ENCODE results near the gene MCF2L2.
A peak's percentile ranks its signal among the peaks of the same experiment; 100 is the strongest.
"Not testable (repeated sequence)": the region's sequence is repeated elsewhere in the genome, so short reads cannot be mapped to it uniquely, and the experiment has no call there.

MCF2L2 gene

GRCh38 chr3:183442994-183443393, 14.6 kb upstream of the MCF2L2 start:
- no peak for DNase-seq

DNA sequence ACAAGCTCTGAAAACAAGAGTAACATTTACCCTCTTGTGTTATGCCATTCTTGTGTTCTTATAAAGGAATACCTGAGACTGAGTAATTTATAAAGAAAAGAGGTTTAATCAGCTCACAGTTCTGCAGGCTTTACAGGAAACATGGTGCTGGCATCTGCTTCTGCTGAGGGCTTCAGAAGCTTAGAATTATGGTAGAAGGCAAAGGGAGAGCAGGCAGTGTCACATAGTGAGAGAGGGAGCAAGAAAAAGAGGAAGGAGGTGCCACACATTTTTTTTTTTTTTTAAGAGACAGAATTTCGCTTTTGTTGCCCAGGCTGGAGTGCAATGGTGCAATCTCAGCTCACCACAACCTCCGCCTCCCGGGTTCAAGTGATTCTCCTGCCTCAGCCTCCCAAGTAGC, 12.1 kb upstream of the MCF2L2 start:
- DNase-seq, result not testable (repeated sequence)

DNA sequence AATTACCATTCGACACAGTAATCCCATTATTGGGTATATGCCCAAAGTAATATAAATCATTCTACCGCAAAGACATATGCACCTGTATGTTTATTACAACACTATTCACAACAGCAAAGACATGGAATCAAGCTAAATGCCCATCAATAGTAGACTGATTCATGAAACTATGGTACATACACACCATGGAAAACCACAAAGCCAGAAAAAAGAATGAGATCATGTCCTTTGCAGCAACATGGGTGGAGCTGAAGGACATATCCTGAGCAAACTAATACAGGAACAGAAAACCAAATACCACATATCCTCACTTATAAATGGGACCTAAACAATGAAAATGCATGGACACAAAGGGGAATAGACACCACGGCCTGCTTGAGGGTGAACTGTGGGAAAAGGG, 11.1 kb upstream of the MCF2L2 start:
- no peak for DNase-seq

DNA sequence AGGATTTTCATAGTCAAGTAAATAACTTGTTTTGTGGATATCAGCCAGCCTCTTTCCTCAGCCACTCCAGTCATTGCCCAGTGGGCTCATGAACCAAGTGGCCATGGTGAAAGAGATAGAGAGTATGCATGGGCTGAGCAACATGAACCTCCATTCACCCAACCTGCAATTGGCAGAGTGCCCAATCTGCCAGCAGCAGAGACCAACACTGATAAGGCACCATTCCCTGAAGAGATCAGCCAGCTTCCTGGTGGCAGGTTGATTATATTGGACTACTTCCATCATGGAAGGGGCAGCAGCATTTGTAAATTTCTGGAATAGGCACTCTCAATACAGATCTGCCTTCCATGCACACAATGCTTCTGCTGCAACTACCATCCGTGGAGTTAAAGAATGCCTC, 10.3 kb upstream of the MCF2L2 start:
- DNase-seq, result no peak

DNA sequence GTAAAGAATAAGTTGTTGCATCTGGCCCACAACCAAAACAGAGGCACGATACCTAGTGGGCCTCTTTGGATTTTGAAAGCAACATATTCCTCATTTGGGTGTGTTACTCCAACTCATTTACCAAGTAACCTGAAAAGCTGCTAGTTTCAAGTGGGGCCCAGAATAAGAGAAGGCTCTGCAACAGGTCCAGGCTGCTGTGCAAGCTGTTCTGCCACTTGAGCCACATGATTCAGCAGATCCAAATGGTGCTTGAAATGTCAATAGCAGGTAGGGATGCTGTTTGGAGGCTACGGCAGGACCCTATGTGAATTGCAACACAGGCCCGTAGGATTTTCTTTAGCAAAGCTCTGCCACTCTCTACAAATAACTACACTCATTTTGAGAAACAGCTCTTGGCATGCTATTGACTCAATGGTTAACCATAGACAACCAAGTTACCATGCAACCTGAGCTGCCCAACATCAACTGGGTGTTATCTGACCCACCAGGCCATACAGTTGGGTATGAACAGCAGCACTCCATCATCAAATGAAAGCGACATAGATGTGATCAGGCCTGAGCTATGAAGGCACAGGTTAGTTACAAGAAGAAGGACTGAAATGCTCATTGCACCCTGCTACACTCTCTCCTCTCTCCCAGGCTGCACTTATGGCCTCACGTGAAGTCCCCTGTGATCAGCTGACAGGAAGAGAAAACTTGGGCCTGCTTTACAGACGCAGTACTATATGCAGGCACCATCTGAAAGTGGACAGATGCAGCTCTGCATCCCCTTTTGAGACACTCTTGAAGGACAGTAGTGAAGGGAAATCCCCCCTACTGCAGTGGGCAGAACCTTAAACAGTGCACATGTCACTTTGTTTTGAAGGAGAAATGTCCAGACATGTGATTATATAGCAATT, 9.5 kb upstream of the MCF2L2 start:
- no peak for DNase-seq

GRCh38 chr3:183437061-183437460, 8.6 kb upstream of the MCF2L2 start:
- no peak for DNase-seq

DNA sequence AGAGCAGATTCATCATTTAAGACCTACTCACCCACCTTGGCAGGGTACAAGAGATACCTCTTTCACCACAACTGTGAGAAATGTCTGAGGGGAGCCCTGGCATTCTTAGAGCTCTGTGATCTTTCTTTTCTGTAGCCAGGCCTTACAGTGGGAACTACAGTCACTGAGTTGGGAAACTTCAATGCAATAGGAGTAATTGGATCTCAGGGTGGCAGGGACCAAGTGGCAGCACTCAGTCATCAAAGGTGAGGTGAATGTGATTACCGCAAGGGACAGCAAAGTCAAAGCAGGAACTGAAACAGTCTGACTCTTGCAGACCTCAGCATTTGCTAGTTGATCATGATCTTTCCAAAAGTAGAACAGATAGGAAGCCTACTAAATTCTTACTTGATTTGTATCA, 7.2 kb upstream of the MCF2L2 start:
- DNase-seq, result no peak

GRCh38 chr3:183434992-183435391, 6.6 kb upstream of the MCF2L2 start:
- DNase-seq, result no peak

- no peak for DNase-seq
These were observed 6.1 kb upstream of the MCF2L2 start for GRCh38 chr3:183434503-183434902.

DNA sequence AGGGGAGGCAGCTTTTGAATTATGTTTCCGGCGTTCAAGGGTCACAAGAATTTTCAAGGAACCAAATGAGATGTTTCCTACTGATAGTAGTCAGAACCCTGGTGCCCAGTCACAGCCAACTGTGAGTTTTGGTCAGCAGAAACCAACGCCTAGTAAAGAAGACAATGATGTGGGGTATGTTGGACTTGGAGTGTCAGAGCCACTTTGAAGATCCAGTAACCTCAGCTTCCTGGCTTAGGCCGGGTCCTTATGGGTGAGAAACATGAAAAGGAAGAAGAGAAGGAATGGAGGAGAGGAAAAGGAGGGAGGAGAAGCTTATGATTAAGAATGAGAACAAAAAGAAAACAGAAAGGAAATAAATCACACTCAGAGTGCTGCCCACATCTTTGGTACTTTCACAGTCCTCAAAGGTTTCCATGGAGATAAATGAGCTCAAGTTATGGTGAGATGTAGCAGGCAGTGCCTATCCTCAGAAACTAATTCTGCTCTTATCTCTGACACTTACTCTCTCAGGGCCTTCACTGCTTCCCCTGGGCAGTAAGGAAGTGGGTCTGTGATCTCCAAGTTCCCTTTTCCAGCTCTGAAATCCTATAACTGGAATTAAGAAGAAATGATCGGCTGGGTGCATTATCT, 2.0 kb upstream of the MCF2L2 start:
- DNase-seq, result no peak

DNA sequence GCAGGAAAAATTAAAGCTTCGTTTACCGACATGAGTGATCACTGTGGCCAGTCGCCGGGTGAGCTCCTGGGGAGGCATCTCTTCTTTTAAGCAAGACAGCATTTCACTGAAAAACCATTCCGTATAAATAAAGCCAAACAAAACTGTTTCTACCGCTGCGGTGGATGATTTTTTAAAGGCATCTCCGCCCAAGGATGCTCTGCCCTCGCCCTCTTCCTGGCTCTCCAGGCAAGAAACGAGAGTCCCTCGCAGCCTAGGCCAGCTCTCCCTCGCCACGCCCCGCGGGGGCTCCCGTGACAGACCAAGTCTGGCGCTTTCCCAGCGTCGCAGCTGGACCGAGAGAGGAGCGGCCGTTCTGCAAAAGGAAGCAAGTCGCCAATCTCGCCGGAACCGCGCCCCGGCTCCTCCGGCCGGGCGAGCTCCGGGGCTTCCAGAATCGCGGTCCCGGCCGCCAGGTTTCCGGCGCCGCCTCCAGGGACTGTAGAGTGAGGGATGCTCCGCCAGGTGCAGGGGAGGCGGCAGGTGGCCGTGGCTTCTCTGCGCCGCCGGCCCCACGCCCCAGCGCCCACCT, 458 bp downstream of the MCF2L2 start:
- peak; percentile 9 for DNase-seq

DNA sequence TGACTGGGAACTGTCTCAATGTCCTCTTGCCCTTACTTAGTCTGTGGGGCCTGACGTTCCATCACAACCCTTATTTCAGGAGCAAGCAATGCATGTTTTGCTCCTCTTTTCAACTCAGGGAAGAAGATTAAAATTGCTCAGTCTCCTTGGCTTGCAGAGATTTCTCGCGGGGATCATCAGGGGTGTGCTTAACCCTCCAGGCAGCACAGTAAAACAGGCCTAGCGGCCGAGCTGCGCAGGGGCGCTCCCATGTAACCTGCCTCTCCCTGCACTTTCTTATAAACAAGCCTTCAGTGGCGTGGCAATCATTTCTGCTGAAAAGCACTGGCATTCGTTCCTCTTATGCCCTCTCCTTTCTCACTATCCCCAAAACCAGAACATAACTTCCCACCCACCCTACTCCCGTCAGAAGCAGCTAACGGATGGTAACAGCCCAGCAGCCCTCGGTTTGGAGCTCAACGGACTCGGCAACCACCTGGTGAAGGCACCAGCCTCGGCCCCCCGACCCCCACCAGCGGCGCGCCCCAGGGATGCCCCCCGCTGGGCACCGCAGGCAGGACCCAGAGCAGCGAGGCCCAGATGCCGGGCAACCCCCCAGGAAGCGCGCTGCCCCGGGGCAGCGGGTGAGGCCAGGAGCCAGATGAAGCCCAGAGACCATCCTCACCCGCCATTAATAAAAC, 1.1 kb downstream of the MCF2L2 start:
- DNase-seq, result no peak

GRCh38 chr3:183418807-183419206, 9.6 kb downstream of the MCF2L2 start:
- not testable (repeated sequence) for DNase-seq

DNA sequence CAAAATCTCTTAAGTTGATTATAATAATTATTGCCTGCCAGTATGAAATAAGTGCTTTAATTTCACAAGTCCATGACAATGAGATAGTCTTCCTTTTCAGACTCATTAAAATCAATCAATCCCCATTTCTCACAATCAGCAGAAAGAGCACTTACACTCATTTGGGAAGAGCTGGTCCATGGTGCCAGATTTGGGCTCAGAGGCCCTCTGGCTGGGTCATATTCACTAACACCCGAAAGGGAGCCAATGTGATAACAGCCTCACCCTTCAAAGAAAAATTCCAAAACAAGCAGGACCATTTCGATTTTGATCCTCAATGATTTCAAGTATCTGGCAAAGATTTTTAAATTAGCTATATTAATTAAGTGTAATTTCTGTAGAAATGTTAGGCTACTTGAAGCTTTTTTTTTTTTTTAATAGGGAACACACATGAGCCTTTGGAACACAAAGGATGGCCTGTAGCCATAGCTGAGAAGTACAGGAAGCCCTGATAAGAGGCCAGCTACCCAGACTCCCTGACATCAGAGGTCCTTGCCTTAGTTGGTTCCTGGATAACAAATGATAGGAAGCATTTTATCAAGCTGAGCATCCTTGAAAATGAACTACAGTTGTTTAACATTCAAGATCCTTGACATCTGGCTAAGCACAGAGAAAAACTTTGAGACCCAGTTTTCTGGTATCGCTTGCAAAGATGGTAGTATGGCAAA, 17.1 kb downstream of the MCF2L2 start:
- DNase-seq, result no peak

- no peak for DNase-seq
These were observed 17.7 kb downstream of the MCF2L2 start for GRCh38 chr3:183410759-183411158.

DNA sequence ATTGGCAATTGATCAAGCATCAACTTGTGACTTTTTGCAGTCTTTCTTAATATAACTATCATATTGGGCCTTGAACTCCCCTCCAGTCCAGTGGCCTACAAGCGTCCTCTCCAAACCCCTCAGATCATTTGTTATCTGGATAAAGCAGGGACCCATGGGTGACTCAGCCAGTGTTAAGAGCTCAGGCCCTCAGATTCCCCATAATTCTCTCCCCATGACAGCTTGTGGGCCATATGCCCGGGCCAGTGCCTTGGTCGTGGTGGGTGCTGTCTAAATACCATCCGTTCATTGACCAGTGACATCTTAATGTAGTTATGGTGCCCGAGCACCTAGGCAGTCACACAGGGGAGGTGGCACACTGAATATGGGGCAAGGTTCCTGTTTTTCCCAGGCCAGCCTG, 18.1 kb downstream of the MCF2L2 start:
- no peak for DNase-seq

- DNase-seq, result no peak
These were observed 19.2 kb downstream of the MCF2L2 start for GRCh38 chr3:183409219-183409618.

DNA sequence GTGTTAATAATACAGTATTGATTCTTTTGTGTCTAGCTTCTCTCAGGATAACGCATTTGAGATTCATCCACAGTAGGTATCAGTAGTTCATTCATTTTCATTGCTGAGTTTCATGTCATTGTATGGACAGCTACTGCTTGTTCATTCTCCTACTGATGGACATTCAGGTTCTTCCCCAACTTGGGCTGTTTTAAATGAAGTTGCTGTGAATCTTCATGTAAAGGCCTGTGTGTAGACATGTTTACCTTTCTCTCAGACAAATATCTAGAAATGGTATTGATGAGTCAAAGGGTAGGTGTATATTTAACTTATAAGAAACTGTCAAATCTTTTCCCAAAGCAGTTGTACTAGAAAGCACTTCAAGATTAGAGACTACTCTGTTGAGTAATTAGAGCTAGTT, 26.7 kb downstream of the MCF2L2 start:
- no peak for DNase-seq

DNA sequence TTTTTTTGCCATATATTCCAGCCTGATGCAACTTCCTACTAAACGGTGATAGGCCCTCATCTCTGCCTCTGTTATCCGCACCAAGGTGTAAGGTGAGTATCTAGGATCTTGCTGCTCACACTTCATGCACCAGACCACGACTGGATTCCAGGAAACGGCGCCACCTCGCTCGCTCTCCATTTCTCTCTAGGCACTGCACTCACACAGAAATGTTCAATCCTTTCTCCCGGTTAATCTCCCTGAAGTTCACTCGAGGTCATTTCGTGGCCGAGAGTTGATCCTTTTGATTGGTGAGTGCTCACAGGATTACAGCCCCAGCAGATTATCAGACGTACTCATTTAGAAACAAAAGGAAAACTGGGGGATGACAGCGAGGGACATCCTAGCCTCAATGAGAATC, 28.1 kb downstream of the MCF2L2 start:
- no peak for DNase-seq

DNA sequence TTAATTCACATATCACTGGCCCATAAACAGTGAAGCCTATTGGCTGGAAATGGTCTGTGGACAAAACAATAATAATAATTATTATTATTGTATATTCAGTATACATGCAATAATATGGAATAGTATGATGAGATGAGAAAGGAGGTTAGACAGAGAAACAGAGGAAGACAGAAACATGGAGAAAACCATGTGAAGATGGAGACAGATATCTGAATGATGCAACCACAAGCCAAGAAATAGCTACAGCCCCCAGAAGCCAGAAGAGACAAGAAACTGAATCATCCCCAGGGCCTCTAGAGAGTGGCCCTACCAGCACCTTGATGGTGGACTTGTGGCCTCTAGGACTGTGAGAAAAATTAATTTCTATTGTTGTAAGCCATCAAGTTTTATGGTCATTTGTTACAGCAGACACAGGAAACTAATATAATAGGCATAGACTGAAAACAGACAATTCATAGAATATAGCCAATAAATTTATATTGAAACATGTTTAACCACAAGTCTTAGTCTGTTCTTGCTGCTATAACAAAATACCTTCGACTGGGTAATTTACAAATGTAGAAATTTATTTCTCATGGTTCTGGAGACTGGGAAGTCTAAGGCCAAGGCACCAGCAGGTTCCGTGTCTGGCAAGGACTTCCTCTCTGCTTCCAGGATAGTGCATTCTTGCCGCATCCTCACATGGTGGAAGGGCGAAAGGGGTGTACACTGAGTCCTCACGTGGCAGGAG, 31.6 kb downstream of the MCF2L2 start:
- no peak for DNase-seq

- no peak for DNase-seq
These were observed 34.3 kb downstream of the MCF2L2 start for GRCh38 chr3:183394150-183394549.

DNA sequence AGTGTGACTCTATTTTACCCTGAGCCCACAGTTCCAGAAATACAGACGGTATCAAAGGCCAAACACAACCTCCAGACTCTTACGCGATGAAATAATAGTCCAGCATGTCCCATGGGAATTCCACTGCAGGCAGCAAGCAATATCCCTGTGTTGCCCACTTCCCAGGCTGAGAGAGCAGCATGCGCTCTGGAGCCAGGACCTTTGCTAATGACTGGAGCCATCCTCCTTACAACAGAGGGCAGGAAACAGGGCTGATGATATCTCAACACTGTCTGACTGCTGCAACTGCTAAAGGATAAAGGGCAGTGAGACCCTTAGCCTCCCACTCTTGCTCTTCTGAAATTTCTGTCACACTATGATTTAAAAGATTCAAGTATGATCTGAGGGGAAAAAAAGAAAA, 34.8 kb downstream of the MCF2L2 start:
- DNase-seq, result no peak

Data from NCI-H1694 treated with DMSO at 0.1 percent for 48 hours (cell line).